Activated T-cell treated with anti-CD3 and anti-CD28 coated beads, Interleukin-2, amount 50 U/mL, for 24 hours (primary cell): Measurements from ENCODE around the gene OLFML2A.

Experiments used
- DNase-seq: peaks from one replicate; pipeline ENCODE4 v3.0.0-alpha.2; 2020
- H3K27ac Mint-ChIP-seq: 2 replicates; pipeline ENCODE4 v1.8.0; 2020; ENCODE audit warnings: mild to moderate bottlenecking, mixed read lengths
- H3K27me3 Mint-ChIP-seq: 2 replicates; pipeline ENCODE4 v1.8.0; 2020; ENCODE audit warnings: mixed read lengths
- H3K36me3 Mint-ChIP-seq: 2 replicates; pipeline ENCODE4 v1.8.0; 2020; ENCODE audit warnings: low read depth, mixed read lengths
- H3K4me1 Mint-ChIP-seq: 2 replicates; pipeline ENCODE4 v1.8.0; 2020; ENCODE audit warnings: low read depth, mixed read lengths
- H3K4me3 Mint-ChIP-seq: 2 replicates; pipeline ENCODE4 v1.8.0; 2020; ENCODE audit warnings: mild to moderate bottlenecking, moderate library complexity, mixed read lengths
- H3K9me3 Mint-ChIP-seq: 2 replicates; pipeline ENCODE4 v1.8.0; 2020; ENCODE audit warnings: mixed read lengths

The OLFML2A gene

GRCh38 chr9:124861342-124862229 lies 84.7 kb downstream of the OLFML2A start, which contains the start of the genes ARPC5L and RPL35:
Gene ARPC5L, plus strand, starts transcription at chr9:124862130. Its CDS starts 7,161 bp downstream, at chr9:124869291.
Gene RPL35, minus strand, starts transcription at chr9:124861957. Its CDS starts 45 bp downstream, at chr9:124861912.
- no peaks in the 10 kb centered on the region for H3K27me3 Mint-ChIP-seq
- H3K4me1 Mint-ChIP-seq: peaks cover 50% of the 10 kb centered on the region
- no peaks in the 10 kb centered on the region for H3K9me3 Mint-ChIP-seq
- H3K27ac Mint-ChIP-seq: peak within 1 kb of the TSS; percentile 98
- DNase-seq: peak; percentile 96
- peaks cover 59% of the 10 kb centered on the region for H3K36me3 Mint-ChIP-seq
- peak within 1 kb of the TSS; percentile 92 for H3K4me3 Mint-ChIP-seq

GRCh38 chr9:124863371-124863871 lies 86.5 kb downstream of the OLFML2A start:
- H3K27ac Mint-ChIP-seq: peak overlapping the region; percentile 44
- no peaks in the 10 kb centered on the region for H3K27me3 Mint-ChIP-seq
- peaks cover 57% of the 10 kb centered on the region for H3K36me3 Mint-ChIP-seq
- H3K9me3 Mint-ChIP-seq: no peaks in the 10 kb centered on the region
- DNase-seq: no peak
- peaks cover 47% of the 10 kb centered on the region for H3K4me1 Mint-ChIP-seq
- peak overlapping the region; percentile 59 for H3K4me3 Mint-ChIP-seq
